Endodermal cell (in vitro differentiated cells): ENCODE measurements around the gene BICD2. TPM values are rescaled to one million over a fixed set of nuclear protein-coding genes. Genes with fewer than 3 reads are reported as not detected.

Experiments
- DNase-seq: peaks from one replicate; pipeline ENCODE4 v3.0.0-alpha.2; 2017
- H3K27ac ChIP-seq: 2 replicates; pipeline ENCODE4 v1.5.1; 2013; ENCODE audit warnings: mild to moderate bottlenecking, low read depth, low read length, moderate library complexity
- H3K27me3 ChIP-seq: 2 replicates; pipeline ENCODE4 v1.6.1; 2013; ENCODE audit warnings: mild to moderate bottlenecking, low read length, moderate library complexity; ENCODE audit not compliant: insufficient read depth, control insufficient read depth, poor library complexity, severe bottlenecking
- H3K36me3 ChIP-seq: 2 replicates; pipeline ENCODE4 v1.7.0; 2013; ENCODE audit warnings: mild to moderate bottlenecking, low read length, moderate library complexity; ENCODE audit not compliant: control insufficient read depth, insufficient read depth
- H3K4me1 ChIP-seq: one replicate; pipeline ENCODE4 v1.7.0; 2013; ENCODE audit warnings: low read length; ENCODE audit not compliant: control insufficient read depth, insufficient read depth
- H3K4me3 ChIP-seq: 2 replicates; pipeline ENCODE4 v1.5.1; 2013; ENCODE audit warnings: mild to moderate bottlenecking, low read length, moderate library complexity
- H3K9ac ChIP-seq: 2 replicates; pipeline ENCODE4 v1.6.1; 2013; ENCODE audit warnings: mild to moderate bottlenecking, low read length, moderate library complexity; ENCODE audit not compliant: poor library complexity, severe bottlenecking; ENCODE audit errors: extremely low read depth
- H3K9me3 ChIP-seq: 2 replicates; pipeline ENCODE4 v1.6.1; 2013; ENCODE audit warnings: mild to moderate bottlenecking, low read length, moderate library complexity; ENCODE audit not compliant: control insufficient read depth
- H3K27ac Mint-ChIP-seq: 2 replicates; pipeline ENCODE4 v1.8.0; 2020; ENCODE audit warnings: mixed read lengths
- H3K27me3 Mint-ChIP-seq: 2 replicates; pipeline ENCODE4 v1.8.0; 2021; ENCODE audit warnings: mild to moderate bottlenecking, mixed read lengths; ENCODE audit not compliant: insufficient read depth
- H3K36me3 Mint-ChIP-seq: 2 replicates; pipeline ENCODE4 v1.8.0; 2020; ENCODE audit warnings: low read depth, mixed read lengths
- H3K4me1 Mint-ChIP-seq: 2 replicates; pipeline ENCODE4 v1.8.0; 2020; ENCODE audit warnings: mixed read lengths
- H3K4me3 Mint-ChIP-seq: 2 replicates; pipeline ENCODE4 v1.8.0; 2020; ENCODE audit warnings: mild to moderate bottlenecking, moderate library complexity, mixed read lengths
- H3K9me3 Mint-ChIP-seq: 2 replicates; pipeline ENCODE4 v1.8.0; 2020; ENCODE audit warnings: mild to moderate bottlenecking, mixed read lengths
- CTCF ChIP-seq: fragments of 200-600 bp; sonication (generic); conservative IDR thresholded peaks from 2 replicates; pipeline ENCODE4 v1.5.0; 2021; ENCODE audit warnings: antibody characterized with exemption, mild to moderate bottlenecking
- WGBS, 2 experiments: methylation state at CpG; one replicate each; pipeline versions ENCODE4 v1.1.5 to v1.1.7; 2013; ENCODE audit warnings: missing lambda C conversion rate in 2 of 2, mixed read lengths in 1 of 2; ENCODE audit not compliant: insufficient coverage in 1 of 2, insufficient read length in 1 of 2; 5-methylcytosine and 5-hydroxymethylcytosine counted together
- total RNA-seq, 2 donors: library from RNA; stranded (reverse); fragmentation: NEBNext Ultra II Directional in 1 of 2; extraction: Animal tissue kit (Norgen Biotek cat#: 25700) in 1 of 2; gene quantifications; 2 replicates in 1 of 2; 3 replicates in 1 of 2; pipeline ENCODE4 v1.2.1, GENCODE V29; 2021

Gene BICD2
- total RNA-seq, 2 donors from 2014 or later, result 20.7 to 20.9 TPM

- H3K27me3 Mint-ChIP-seq, result no peaks in the 10 kb centered on the region
- 96 to 100% methylated on average over 3 to 4 of the region's 4 CpGs for WGBS, 2 experiments
- Histone ChIP-seq H3K9ac (no peak overlapping the region), H3K27ac (no peak overlapping the region), H3K9me3 (no peaks in the 10 kb centered on the region), H3K4me3 (no peak overlapping the region), H3K27me3 (no peaks in the 10 kb centered on the region), H3K36me3 (peaks cover 38% of the 10 kb centered on the region), H3K4me1 (peaks cover 4% of the 10 kb centered on the region)
- peaks cover 5% of the 10 kb centered on the region for H3K4me1 Mint-ChIP-seq
- H3K27ac Mint-ChIP-seq, result peak overlapping the region; percentile 30
- peaks cover 27% of the 10 kb centered on the region for H3K36me3 Mint-ChIP-seq
- H3K4me3 Mint-ChIP-seq, result no peak overlapping the region
- no peak for DNase-seq
- H3K9me3 Mint-ChIP-seq, result no peaks in the 10 kb centered on the region
- TF ChIP-seq CTCF, result no peak
These were observed 38.3 kb downstream of the BICD2 start for GRCh38 chr9:92726348-92726747.

- Histone ChIP-seq H3K27me3 (no peaks in the 10 kb centered on the region), H3K9me3 (no peaks in the 10 kb centered on the region), H3K4me1 (peaks cover 4% of the 10 kb centered on the region), H3K36me3 (peaks cover 41% of the 10 kb centered on the region), H3K4me3 (no peak overlapping the region), H3K27ac (no peak overlapping the region), H3K9ac (no peak overlapping the region)
- Mint-ChIP-seq H3K9me3 (no peaks in the 10 kb centered on the region), H3K4me3 (no peak overlapping the region), H3K4me1 (peaks cover 5% of the 10 kb centered on the region), H3K27ac (no peak overlapping the region), H3K27me3 (no peaks in the 10 kb centered on the region), H3K36me3 (peaks cover 31% of the 10 kb centered on the region)
- no peak for TF ChIP-seq CTCF
- no peak for DNase-seq
- WGBS, 2 experiments, result 97% methylated on average over 1 of the region's 1 CpG; no CpG with 5 or more reads in 1 of the 2 experiments
These were observed 38.9 kb downstream of the BICD2 start for GRCh38 chr9:92725766-92726165.

- peaks cover 41% of the 10 kb centered on the region for H3K36me3 ChIP-seq
- no peak overlapping the region for H3K4me3 ChIP-seq
- H3K36me3 Mint-ChIP-seq, result peaks cover 36% of the 10 kb centered on the region
- no peaks in the 10 kb centered on the region for H3K27me3 Mint-ChIP-seq
- no peak overlapping the region for H3K4me3 Mint-ChIP-seq
- H3K27me3 ChIP-seq, result no peaks in the 10 kb centered on the region
- TF ChIP-seq CTCF, result no peak
- no peaks in the 10 kb centered on the region for H3K9me3 Mint-ChIP-seq
- H3K27ac Mint-ChIP-seq, result no peak overlapping the region
- no peaks in the 10 kb centered on the region for H3K4me1 Mint-ChIP-seq
- no peak for DNase-seq
- peaks cover under 1% of the 10 kb centered on the region for H3K4me1 ChIP-seq
- H3K27ac ChIP-seq, result no peak overlapping the region
- 92 to 94% methylated on average over 2 to 4 of the region's 4 CpGs for WGBS, 2 experiments
- no peak overlapping the region for H3K9ac ChIP-seq
- H3K9me3 ChIP-seq, result no peaks in the 10 kb centered on the region
These were observed 39.4 kb downstream of the BICD2 start for GRCh38 chr9:92725266-92725545.
